NK-92 (cell line): ENCODE data around the gene ART5.

ENCODE experiments used
- DNase-seq: peaks from one replicate; lab custom pipeline; 2025; ENCODE audit not compliant: unreplicated experiment; lab: John Stamatoyannopoulos, UW

The ART5 gene

DNA sequence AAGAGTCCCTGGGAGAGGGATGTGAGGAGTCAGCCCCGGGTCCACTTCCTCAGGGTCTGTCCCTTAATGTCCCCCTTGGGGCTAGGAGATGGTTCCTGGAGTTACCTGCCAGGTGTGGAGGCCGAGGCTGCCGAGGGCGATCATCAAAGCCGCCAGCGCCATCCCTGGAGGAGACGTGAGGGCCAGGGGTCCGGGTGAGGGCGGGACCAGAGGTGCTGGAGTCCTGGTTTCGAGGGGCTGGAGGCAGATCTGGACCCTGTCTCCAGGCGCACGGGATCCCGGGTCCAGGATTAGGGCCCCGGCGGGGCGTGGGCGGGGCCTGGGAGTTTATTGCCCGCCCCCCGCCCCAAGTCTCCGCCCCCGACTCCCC lies at the start of gene ART5:
Gene ART5, minus strand, starts transcription at position 292 of the 370 bp plus-strand sequence. Its CDS starts 130 bp downstream, at position 162.
- DNase-seq, result no peak

- no peak for DNase-seq
Measured at GRCh38 chr11:3686751-3687150, 45.0 kb upstream of the ART5 start.

DNA sequence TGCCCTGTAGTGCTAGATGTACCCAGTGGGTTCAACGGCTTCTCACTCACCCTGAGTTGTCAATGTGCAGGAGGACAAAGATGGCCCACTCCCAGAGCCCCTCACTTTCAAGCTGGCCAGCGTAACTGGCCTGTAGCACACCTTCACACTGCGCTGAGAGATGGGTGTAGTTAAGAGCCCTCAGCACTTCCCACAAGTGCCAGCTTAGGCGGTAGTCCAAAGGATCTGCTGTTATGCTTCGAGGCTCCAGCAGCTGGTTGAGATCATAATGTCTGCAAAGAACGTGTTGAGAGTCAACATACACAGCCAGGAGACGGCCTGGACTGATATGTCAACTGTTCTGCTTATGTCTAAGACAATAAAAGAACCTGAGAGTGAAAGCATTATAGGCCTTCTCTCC lies 44.1 kb upstream of the ART5 start:
- DNase-seq, result no peak

GRCh38 chr11:3684819-3685172 lies 43.0 kb upstream of the ART5 start:
- DNase-seq, result no peak

GRCh38 chr11:3684129-3684818 lies 42.5 kb upstream of the ART5 start:
- DNase-seq, result no peak

- DNase-seq, result no peak
Measured at GRCh38 chr11:3683039-3683438, 41.2 kb upstream of the ART5 start.

DNA sequence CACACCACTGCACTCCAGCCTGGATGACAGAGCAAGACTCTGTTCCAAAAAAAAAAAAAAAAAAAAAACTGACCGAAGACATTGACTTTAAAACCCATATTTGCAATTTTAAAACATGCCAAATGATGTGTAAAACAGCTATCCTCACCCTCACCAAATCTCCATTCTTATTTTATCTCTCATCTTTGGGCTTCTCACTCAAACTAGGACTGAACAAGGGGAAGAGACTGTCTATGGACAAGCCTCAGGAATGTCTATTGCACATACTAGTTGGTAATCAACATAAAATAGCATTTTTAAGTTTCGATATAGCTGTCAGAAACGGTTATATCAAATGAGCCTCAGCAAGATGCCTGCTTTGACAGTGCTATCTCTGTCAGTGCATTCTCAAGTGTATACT lies 37.3 kb upstream of the ART5 start:
- DNase-seq, result no peak

- no peak for DNase-seq
Measured at GRCh38 chr11:3675971-3676370, 34.2 kb upstream of the ART5 start.

GRCh38 chr11:3674189-3674588 lies 32.4 kb upstream of the ART5 start:
- DNase-seq, result no peak

DNA sequence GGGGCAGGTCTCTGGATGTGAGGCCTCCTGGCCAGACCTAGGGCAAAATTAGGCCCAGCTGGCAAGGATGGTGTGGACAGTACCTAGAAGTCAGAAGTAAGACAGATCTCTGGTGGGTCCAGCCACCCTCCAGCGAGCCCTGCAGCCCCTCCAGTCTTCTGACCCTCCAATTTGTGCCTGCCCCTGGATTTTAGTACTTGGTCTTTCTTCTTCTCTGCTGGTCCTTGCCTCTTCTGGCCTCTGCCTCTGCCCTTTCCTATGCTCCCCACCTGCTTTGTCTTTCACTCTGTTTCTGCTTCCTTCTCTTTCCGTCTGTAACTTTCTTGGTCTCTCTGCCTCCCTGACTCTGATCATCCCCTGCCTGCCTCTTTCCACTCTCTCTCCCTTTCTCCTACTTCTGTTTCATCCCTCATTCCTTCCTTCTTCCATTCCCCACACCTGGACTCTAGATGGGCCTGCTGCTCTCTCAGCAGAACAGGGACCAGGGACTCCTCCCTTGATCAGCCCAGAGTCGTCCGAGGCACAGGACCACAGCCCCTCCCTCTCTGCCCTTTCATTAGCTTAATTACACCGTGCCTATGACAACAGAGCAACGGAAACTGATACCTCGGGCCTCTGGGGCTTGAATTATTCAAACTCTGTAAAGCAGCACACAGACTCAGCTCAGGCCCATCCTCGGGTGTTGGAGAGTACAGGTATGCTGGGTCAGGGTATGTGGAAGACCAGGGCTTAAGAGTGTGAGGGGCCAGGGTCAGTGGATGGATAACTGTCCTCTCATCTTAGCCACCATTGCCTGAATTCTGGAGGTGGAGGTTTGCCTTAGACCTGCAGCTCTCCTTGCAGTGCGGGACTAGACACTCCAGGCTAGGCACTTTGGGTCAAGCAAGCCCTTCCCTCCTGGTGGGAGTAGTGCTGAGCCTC lies 29.8 kb upstream of the ART5 start, which contains the start of gene CHRNA10:
Gene CHRNA10, minus strand, starts transcription at position 51 of the 921 bp plus-strand sequence. CDS start 72 bp downstream, outside the sequence.
- no peak for DNase-seq

- no peak for DNase-seq
Measured at GRCh38 chr11:3669742-3670183, 28.0 kb upstream of the ART5 start.

- no peak for DNase-seq
Measured at GRCh38 chr11:3669128-3669527, 27.3 kb upstream of the ART5 start.

GRCh38 chr11:3667149-3668035 lies 25.6 kb upstream of the ART5 start:
- DNase-seq, result no peak

DNA sequence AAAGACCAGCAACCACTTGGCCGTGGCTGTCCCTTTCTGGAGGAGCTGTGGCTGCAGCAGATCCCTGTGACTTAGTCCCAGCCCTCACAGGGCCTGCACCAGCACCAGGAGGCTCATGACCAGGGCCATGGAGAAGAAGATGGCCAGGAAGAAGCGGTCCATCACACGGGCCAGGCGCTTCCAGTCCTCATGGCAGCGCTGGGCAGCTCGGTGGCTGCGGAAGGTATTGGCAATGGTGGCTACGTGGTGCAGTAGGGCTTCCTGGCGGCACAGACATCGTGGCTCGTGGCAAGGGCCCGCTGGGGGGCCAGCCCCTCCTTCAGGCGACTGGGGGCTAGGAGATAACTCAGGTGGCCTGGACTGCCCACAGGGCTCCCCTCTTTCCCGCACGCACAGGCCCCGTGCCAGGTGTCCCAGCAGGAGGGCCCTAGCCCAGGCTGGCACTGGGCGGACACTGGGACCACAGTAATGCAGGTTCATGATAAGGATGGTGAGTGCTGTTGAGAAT lies 24.3 kb upstream of the ART5 start:
- no peak for DNase-seq

GRCh38 chr11:3665336-3666022 lies 23.7 kb upstream of the ART5 start:
- DNase-seq, result no peak

- DNase-seq, result no peak
Measured at GRCh38 chr11:3664032-3664630, 22.3 kb upstream of the ART5 start.

GRCh38 chr11:3662856-3663255 lies 21.1 kb upstream of the ART5 start:
- no peak for DNase-seq

DNA sequence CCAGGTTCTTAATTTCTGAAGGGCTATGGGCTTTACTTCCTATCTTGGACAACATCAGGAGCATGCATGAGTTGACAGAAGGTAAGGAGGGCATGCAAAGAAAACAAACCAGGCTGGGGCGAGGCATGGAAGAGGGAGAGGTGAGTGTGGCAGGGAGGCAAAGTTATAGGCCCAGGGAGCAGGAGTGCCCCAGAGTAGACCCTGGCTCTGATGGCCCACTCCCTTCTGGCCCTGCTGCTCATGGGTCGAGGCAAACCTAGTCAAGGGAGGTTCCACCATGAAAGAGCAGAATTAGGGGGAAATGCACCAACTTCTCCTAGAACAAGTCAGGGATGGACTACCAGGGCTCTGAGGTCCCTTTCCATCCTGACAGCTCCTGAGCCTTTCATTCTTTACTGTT lies 19.2 kb upstream of the ART5 start:
- DNase-seq, result no peak

DNA sequence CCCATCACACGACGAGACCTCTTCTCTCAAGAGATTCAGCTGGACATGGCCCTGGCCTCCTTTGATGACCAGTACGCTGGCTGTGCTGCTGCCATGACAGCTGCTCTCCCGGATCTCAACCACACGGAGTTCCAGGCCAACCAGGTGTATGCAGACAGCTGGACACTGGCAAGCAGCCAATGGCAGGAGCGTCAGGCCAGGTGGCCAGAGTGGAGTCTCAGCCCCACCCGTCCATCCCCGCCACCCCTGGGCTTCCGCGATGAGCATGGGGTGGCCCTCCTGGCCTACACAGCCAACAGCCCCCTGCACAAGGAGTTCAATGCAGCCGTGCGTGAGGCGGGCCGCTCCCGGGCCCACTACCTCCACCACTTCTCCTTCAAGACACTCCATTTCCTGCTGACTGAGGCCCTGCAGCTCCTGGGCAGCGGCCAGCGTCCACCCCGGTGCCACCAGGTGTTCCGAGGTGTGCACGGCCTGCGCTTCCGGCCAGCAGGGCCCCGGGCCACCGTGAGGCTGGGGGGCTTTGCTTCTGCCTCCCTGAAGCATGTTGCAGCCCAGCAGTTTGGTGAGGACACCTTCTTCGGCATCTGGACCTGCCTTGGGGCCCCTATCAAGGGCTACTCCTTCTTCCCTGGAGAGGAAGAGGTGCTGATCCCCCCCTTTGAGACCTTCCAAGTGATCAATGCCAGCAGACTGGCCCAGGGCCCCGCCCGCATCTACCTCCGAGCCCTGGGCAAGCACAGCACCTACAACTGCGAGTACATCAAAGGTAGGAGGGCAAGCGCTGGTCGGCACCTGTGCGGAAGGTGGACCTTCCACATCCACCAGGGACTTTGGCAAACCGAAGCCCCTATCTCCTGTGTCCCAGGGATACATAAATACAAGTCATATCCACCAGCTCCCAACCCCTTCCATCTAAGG lies 18.1 kb upstream of the ART5 start:
- no peak for DNase-seq
